ENCODE results near the gene PLCD3.

The PLCD3 gene

DNA sequence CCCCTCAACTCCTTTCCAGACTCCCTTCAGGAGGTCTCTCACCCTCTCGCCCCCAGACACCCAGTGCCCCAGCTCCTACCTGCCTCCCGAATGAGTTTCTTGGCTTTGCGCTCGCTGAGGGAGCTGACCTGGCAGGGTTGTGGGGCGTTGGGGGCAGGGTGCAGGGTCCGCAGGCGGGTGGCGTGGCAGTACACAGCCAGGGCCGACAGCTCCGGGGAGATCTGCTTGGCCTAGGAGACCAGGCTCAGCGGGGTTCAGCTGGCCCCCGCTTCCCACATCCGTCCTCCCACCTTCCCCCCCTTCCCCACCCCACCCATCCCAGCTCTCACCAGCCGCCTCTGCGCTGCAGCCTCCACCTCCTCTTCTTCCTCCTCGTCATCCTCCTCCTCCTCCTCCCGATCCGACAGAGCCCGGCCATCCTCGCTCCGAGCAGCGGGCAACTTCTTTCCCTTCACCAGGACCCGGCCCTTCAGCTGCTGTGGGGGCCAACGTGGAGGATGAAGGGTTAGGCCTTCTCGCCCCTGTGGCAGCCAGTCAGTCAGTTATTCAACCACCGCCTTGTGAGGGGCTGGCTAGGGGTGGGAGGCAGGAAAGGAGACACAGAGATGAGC is 17.2 kb downstream of the PLCD3 start:
- DNase-seq, result no peak

GRCh38 chr17:45114117-45114932 is 18.0 kb downstream of the PLCD3 start:
- no peak for DNase-seq

DNA sequence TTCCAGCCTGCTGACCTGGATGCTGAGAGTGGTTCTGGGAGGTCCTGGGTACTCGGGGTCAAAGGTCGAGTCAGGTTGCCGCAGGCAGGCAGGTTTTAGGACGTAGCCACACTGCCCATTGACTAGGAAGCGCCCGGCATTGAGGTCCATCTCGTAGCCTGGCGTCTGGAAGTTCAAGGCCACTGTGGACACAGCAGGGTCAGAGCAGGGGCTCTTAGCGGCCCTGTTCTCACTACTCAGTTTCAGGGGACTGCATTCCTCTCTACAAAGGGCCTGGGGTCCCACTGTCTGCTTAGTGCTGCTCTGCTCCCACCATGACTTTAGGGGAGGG is 18.9 kb downstream of the PLCD3 start:
- DNase-seq, result no peak

DNA sequence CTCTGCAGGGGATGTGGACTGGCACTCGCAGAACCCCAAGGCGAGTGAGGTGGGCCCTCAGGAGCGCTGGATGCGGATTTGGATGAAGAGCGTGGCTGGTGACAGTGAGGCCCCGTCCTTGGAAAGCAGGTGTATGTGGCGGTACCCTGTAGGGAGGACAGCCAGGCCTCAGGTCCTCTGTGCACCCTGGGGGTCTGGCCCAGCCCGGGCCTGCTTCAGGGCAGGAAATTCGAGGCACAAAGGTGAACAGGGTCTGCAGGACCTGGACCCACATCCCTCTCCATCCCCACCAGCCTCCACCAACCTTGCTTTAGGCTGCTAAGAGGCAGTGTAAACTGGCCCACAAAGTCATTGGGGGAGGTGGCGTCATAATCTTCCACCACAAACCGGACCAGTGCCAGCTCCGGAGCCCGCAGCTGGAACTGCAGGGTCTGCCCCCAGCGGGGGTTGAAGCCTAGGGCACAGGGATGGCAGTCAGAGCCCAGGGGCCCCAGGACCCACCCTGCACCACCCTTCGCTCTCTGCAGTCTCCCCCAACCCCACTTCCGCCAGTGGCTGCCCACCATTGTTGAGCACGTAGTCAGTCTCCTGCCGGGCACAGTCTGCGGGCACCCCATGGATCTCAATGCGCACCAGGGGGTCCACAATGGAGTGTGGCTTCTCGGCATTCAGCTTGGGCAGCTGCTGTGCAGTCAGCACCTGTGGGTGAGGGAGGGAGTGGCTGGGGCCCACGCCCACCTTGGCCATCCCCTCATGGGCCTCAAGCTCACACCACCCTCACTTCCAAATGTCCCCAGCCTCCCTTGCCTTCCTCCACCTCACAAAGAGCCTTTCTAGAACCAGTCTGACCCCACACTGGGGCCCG is 19.5 kb downstream of the PLCD3 start:
- DNase-seq, result no peak

- DNase-seq, result no peak
Measured at GRCh38 chr17:45111850-45112249, 20.5 kb downstream of the PLCD3 start.

GRCh38 chr17:45110676-45111611 is 21.4 kb downstream of the PLCD3 start:
- no peak for DNase-seq

DNA sequence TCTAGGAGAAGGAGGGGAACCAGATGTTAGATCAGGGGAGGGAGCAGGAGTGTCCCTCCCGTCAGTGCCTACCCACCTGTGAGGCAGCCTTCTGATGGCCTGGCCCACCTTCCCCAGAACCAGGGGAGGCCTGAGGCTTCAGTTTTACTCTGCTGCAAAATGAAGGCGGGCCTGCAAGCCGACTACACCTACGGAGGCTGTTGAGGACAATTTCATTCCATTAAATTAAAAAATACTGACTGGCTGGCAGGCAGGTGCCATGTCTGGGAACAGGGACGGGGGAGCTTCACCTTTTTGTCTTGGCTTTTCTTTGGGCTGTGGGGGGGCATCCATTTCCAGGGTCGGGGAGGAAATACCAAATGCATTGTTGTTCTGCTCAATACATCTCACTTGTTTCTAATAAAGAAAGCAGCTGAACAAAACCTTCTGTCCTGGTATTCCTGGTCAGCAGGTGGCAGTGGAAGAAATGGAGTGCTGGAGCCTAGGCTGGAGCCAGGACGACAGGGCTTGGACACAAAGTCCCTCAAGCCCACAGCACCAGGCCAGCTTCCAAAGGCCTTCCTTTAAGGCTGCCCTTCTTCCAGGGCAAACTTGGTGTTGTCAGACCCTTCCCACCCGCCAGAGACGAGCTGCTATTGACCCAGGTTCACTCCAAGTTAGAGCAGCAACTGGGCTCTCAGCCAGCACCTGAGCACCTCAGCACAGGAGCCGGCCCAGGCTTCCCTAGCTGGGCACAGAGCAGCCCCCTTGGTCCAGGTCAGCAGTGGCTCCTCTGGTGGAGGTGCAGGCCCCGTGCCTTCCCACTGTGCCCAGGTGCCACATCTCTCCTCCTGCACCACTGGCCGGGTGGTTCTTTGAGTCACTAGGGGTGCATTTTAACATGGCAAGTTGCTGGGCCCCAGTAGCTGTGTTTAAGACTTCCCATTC is 23.5 kb downstream of the PLCD3 start:
- DNase-seq, result no peak

- no peak for DNase-seq
Measured at GRCh38 chr17:45108051-45108450, 24.3 kb downstream of the PLCD3 start.

DNA sequence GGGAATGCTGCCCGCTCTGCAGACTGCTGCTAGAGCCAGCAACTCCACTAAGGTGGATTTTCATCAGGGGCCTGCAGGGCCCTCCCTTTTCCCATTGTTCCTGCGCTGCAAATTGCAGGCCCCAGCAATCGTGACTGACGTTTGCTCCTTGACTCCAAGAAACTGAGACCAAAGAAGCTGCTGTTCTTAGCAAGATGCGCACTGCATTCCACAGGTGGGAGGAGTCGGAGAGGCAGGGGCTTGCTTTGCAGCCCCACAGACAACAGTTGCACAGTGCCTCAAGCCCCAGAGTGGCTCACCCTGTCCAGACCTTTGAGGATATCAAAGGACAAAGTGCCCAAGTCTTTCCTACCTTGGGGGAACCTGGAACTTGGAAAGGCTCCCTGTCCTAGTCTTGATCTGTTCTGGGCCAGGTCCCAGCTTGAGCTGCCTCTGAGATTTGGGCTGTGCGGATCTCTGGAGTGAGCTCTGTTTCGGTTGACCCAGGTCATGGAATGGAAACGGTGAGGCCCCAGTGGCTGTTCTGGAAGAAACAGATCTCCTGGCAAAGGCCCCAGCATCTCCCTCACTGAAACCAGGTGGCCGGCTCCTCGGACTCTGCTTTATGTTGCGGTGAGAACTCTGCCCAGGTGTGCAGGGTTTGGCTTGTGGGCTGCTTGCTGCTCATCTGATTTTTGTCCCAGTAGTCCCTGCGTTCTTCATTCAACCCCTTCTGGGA is 24.9 kb downstream of the PLCD3 start:
- DNase-seq, result no peak

- no peak for DNase-seq
Measured at GRCh38 chr17:45106582-45106981, 25.7 kb downstream of the PLCD3 start.

- DNase-seq, result no peak
Measured at GRCh38 chr17:45106096-45106495, 26.2 kb downstream of the PLCD3 start.

DNA sequence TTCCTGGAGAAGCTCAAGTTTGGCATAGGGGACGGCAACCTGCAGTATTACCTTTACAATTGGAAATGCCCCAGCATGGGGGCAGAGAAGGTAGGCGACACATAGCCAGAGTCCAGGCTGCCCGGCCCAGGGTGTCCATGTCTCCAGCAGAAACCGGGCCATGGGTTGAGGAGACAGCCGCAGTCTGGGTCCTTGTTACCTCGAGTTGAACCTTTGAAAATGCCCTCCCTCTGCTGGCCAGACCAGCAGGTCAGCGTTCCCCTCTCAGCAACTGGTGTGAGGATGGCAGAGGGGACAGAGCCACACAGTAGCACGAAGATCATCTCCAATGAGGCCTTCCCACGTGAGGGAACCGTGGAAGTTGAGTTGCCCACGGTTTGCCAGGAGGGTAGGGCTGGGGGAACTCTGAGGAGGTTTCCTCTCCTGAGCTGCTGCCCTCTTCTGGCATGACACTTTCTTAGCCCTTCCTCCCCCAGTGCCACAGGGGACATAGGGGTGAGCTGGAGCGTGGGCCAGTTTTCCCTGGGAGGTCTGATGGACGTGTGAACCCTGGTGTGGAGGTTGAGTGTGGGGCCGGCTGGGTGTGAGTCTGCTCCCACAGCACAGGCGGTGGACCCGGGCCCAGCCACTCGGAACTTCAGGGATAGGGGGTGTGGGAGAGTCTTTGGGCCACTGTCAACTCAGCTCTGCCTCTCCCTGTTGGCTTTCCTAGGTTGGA is 27.2 kb downstream of the PLCD3 start:
- no peak for DNase-seq

DNA sequence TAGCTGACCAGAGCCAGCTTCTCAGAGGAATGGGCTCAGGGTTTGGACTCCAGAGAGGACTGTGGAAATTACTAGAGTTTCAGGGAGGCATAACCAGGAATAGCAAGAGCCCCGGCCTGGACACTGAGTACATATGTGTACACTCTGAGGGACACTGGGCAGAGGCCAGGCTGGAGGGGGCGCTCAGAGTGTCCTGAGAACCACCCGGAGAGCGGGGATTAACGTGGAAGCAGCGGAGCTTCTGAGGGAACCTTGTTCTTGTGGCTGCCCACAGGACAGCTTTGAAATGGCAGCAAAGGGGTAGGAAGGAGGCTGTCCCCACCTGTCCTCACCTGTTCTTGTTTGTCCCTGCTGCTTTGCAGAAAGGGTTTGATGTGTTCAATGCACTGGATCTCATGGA is 27.8 kb downstream of the PLCD3 start:
- no peak for DNase-seq

DNA sequence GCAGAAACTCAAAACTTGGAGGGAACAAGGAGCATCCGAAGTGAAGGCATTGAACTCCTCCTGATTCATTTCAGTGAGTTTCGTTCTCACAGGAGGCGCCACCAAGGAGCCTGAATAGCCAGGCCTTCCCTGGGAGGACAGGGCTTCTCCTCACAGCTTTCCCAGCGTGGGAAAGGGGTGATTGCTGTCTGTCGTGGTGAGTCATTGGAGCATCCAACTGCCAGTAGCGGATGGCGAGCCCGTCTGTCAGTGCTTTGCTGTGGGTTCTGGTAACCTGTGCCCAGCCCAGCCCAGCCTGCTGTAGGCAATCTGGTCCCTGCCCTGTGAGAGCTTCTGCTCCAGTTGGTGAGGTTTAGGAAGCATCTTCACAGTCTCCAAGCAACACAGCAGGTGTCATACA is 28.3 kb downstream of the PLCD3 start:
- no peak for DNase-seq

GRCh38 chr17:45103269-45103795 is 29.0 kb downstream of the PLCD3 start:
- no peak for DNase-seq

- DNase-seq, result no peak
Measured at GRCh38 chr17:45102856-45103255, 29.5 kb downstream of the PLCD3 start.

DNA sequence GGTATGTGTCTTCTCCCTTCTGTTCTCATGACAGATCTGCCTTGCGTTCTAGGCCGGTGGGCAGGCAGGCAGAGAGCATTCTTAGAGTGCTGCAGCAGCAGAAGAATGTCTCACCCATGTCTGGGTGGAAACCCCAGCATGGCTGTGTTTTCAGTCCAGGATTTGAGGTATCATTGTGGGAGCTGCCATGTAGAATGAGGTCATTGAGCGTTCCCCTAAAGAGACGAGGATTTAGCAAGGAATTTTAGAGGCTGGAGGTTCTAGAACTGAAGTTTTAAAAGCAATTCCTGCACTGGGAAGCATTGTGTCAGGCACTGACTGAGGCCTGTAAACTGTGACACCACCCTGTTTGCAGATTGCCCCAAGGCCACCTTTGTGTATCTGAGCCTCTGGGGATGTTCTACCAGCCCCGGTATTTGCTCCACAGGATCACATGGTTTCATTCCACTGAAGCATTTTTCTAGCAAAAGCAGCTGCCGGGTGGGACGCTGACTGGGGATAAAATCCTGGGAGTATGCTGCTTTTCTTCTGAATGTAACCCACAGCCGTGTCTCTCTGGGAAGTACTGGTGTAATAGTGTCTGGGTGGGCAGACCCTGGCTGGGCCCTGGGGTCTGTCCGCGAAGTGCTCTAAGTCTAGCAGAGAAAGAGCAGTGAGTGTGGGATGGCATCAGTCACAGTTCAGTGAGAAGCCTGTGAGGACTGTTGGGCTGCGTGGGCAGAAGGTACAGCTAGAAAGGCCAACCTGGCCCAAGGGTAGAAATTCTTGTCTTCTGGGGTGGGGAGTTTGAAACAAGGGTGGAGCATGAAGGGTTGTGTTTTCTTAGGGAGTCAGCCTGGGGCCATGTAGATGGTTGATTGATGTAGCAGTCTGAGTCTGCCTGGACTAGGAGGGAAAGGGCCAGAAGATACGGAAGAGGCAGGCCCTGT is 30.2 kb downstream of the PLCD3 start:
- no peak for DNase-seq

- no peak for DNase-seq
Measured at GRCh38 chr17:45101546-45101882, 30.8 kb downstream of the PLCD3 start.
